NOMO-1 treated with dmso at 0.1 percent for 144 hours (cell line): ENCODE results near the gene IGFN1.

Experiments
- DNase-seq: peaks from one replicate; lab custom pipeline; 2025; ENCODE audit not compliant: unreplicated experiment; lab: John Stamatoyannopoulos, UW

The IGFN1 gene

GRCh38 chr1:201190624-201191051 is at the start of gene IGFN1:
TSS of gene IGFN1 (plus strand) at chr1:201190824. CDS start at chr1:201193294, 2,470 bp downstream.
- no peak for DNase-seq

DNA sequence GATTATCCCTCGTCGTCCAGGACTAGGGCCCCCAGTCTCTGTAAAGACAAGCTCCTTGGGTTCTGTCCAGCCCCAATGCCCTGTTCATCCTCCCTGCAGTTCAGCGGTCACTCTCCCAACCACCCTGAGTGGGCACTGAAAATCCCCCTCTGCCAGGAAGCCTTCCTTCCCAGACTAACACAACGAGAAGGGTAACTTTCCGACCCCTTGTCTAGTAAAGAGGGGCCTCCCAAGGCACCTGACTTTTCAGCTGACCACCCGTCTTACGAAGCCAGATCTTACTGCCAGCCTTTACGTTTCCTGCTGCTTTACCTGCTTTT is 49.7 kb upstream of the IGFN1 start:
- DNase-seq = no peak

GRCh38 chr1:201141418-201141817 is 49.2 kb upstream of the IGFN1 start:
- no peak for DNase-seq

- no peak for DNase-seq
Measured at GRCh38 chr1:201142011-201142848, 48.4 kb upstream of the IGFN1 start.

DNA sequence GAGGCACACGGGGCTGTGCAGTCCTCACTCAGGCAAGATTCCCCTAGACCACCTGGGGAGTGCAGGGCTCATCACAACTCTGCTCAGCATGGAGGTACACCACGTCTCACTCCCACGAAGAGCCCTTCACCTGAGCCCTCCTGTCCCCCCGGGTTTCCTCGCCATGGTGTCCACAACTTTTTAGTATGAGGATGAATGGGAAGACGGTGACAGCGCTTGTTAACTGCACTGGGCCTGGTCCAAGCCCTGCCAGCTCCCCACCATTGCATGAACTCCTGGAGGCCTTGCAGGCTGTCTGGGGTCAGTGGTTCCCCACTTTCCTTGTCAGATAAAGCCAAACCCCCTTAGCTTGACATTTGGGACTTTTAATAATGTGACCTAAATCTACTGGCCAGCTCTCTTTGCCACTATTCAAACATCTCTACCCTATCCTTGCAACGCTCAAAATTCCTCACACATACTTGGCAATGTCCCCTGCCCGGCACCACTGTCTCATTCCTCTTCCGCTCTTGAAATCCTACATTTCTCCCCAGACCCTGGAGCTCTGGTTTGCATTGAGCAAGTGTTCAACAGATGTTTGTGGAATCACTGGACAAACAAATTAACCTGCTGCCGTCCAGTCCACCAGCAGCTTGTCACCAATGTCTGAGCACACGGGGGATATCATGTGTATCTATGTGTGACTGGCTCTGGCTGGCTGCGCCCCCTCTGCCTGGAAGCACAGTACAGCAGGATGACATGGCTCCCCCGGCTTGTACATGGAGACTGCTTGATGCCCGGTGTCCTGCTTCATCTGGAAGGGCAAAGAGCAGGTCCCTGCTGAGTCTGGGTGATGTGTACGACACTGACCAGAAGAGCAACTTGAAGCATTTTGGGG is 47.5 kb upstream of the IGFN1 start:
- no peak for DNase-seq

DNA sequence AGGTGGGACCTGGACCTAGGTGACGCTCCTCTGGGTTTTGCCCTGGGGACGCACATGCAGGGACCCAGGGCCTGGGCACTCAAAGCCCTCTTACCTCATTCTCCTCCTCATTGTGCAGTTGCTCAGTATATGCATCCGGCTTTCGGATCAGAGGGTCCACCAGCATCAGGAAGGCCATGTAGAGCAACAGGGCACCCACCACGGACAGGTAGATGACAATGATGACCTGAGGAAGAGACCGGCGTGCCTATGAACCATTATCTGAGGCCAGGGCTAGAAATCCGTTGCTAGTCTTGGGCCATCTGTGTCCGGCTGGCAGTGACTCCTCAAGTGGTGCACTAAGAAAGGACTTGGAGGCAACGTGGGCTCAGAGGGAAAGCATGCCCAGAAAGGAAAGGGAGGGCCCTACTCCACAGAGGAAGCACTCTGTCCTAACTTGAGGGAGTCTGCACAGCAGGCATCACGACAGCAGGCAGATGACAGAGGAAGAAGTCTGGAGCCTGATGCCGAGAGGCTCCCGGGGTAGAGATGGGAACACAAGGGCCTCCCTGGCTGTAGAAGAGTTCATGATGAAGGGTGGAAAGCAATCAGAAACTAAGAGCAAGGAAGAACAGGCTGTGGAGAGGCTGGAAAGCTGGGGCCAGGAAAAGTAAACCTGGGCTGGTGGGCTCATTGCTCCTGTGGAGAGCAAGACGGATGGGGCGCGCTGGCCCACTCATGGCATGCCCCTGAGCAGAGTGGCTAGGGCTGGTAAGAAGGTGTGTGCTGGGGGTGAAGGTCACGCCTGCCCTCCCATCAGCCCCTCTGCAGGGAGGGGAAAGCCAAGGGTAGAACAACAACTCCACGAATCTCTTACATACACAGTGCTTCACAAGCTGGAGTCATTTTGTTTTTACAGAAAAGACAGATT is 46.6 kb upstream of the IGFN1 start:
- DNase-seq = no peak

- DNase-seq = no peak
Measured at GRCh38 chr1:201144701-201145100, 45.9 kb upstream of the IGFN1 start.

- no peak for DNase-seq
Measured at GRCh38 chr1:201145132-201145531, 45.5 kb upstream of the IGFN1 start.

DNA sequence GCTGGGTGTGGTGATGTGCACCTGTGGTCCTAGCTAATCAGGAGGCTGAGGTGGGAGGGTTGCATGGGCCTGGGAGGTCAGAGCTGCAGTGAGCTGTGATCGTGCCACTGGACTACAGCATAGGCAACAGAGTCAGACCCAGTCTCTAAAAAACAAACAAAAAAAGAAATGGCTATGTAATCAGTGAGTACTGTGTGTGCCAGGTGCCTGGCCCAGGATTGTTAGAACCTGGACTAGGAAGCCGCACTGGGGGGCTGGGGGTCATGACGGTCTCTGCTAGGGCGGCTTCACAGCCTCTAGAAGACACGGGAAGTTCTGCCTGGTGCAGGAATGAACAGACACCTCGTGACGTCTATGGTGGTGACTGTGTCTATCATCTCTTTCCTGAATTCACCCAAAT is 44.8 kb upstream of the IGFN1 start:
- DNase-seq = no peak

DNA sequence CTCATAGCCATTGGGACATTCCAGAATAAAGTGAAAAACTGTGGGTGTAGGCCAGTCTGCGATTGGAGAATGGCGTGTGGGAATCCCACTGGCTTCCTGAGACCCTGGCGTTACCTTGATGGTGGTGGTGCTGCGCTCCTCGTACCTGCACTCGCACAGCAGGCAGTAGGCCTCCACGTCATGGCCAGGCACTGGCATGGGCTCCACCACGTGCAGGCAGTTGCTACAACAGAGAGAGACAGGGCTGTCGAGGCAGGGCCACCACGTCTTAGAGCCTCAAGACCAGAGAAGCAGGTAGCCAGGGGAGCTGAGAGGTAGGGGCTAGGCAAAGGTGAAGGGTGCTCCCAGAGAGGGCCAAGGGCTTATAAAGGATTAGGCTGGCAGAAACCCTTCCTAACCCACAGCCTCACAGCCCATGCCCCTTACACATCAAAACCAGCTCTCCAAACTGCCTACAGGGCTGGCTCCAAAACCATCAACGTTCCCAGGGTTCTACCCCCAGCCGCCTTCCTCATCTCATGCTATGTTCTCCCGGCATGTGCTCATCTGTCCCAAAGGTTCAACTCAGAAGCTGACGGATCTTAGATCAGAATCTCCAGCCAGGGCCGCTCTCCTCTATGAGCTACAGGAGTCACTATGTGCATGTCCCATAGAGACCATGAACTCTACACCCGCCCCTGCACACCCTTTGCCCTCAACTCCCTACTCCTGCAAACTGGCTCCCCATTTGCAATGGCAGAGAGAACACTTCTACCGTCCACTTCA is 43.8 kb upstream of the IGFN1 start:
- DNase-seq = no peak

GRCh38 chr1:201147396-201148015 is 43.1 kb upstream of the IGFN1 start:
- DNase-seq = no peak

GRCh38 chr1:201149400-201149799 is 41.2 kb upstream of the IGFN1 start:
- DNase-seq = no peak

- peak; percentile 67 for DNase-seq
Measured at GRCh38 chr1:201153474-201154388, 36.9 kb upstream of the IGFN1 start.

- peak; percentile 80 for DNase-seq
Measured at GRCh38 chr1:201154389-201155165, 36.0 kb upstream of the IGFN1 start, which contains the start of gene TMEM9. TSS of gene TMEM9 (minus strand) at chr1:201154474. CDS start at chr1:201153923, 551 bp downstream.

GRCh38 chr1:201155354-201155753 is 35.3 kb upstream of the IGFN1 start:
- no peak for DNase-seq

GRCh38 chr1:201156346-201156745 is 34.3 kb upstream of the IGFN1 start:
- no peak for DNase-seq

DNA sequence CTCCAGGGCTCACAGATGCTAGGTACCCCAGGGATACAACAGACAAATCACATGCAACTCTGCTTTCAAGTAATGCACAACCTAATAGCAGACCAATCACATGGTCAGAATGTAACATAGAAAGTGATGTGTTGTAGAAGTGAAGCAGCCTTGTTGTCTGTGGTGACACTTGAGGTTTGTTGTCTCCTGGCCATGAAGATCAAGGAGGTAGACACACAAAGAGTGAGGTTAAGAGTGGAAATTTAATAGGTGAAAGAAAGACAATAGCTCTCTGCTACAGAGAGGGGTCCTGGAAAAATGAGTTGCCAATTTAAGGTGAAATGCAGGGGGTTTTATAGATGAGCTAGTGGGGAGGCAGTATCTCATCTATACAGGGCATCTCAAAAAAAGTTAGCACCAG is 33.8 kb upstream of the IGFN1 start:
- DNase-seq = no peak

GRCh38 chr1:201157949-201158348 is 32.7 kb upstream of the IGFN1 start:
- DNase-seq = no peak
